ENCODE data around the gene LETMD1. TPM values are rescaled to one million over a fixed set of nuclear protein-coding genes. Genes with fewer than 3 reads are reported as not detected.

The LETMD1 gene
- total RNA-seq, 1 donor from 2014 or later, result 37.1 TPM

DNA sequence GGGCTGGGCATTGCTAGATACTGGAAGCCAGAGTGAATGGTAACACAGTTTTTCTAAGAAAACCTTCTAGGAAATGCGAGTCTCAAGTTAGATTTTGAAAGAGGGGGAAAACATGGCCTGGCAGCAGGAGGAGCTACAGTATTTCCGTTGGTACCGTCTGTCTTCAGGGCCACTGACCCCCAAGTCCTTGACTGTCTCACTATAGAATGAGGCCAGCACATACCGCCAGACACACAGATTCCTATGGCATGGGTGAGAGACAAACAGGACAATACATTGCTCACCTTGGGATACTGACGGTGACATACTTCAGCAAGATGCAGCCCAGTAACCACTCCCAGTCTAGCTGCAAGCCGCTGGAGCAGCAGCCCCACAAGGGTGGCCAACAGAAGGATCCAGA, 43.6 kb upstream of the LETMD1 start:
- H3K4me3 Mint-ChIP-seq (ENCODE audit: unreplicated experiment), result no peak overlapping the region

DNA sequence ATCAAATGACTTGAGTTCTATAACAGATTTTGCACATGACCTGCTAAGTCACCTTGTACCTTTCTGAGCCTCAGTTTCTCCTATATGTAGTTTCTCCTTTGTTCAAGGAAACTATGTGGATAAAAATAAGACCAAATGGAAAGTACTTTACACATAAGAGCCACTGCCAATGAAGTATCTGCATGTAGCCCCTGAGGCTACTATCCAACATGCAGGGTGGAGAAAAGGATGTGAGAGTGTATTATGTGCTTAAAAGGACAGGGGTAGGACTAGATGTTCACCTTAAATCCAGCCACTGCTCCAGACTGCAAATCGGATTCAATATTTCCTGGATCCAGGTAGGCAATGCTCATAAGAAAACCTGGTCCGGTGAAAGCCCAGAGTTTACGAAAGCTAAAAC, 43.1 kb upstream of the LETMD1 start:
- peaks cover 5% of the 10 kb centered on the region for H3K4me1 Mint-ChIP-seq (ENCODE audit: low read depth, unreplicated experiment)
- H3K4me3 Mint-ChIP-seq (ENCODE audit: unreplicated experiment), result no peak overlapping the region
- no peaks in the 10 kb centered on the region for H3K36me3 Mint-ChIP-seq (ENCODE audit: unreplicated experiment)
- DNase-seq, result no peak
- no peak overlapping the region for H3K27ac Mint-ChIP-seq (ENCODE audit: unreplicated experiment)
- H3K27me3 Mint-ChIP-seq (ENCODE audit: unreplicated experiment), result no peaks in the 10 kb centered on the region
- TF ChIP-seq, protein P1, sequence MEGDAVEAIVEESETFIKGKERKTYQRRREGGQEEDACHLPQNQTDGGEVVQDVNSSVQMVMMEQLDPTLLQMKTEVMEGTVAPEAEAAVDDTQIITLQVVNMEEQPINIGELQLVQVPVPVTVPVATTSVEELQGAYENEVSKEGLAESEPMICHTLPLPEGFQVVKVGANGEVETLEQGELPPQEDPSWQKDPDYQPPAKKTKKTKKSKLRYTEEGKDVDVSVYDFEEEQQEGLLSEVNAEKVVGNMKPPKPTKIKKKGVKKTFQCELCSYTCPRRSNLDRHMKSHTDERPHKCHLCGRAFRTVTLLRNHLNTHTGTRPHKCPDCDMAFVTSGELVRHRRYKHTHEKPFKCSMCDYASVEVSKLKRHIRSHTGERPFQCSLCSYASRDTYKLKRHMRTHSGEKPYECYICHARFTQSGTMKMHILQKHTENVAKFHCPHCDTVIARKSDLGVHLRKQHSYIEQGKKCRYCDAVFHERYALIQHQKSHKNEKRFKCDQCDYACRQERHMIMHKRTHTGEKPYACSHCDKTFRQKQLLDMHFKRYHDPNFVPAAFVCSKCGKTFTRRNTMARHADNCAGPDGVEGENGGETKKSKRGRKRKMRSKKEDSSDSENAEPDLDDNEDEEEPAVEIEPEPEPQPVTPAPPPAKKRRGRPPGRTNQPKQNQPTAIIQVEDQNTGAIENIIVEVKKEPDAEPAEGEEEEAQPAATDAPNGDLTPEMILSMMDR (IDR thresholded peaks at IDR 0.05; ENCODE audit: partially characterized antibody, unreplicated experiment), result no peak
- no peaks in the 10 kb centered on the region for H3K9me3 Mint-ChIP-seq (ENCODE audit: unreplicated experiment)

More for the DNA sequence above, 43.6 kb upstream of the LETMD1 start:
- Mint-ChIP-seq H3K27me3 (ENCODE audit: unreplicated experiment) (no peaks in the 10 kb centered on the region), H3K36me3 (ENCODE audit: unreplicated experiment) (no peaks in the 10 kb centered on the region), H3K27ac (ENCODE audit: unreplicated experiment) (no peak overlapping the region), H3K4me1 (ENCODE audit: low read depth, unreplicated experiment) (peaks cover 5% of the 10 kb centered on the region), H3K9me3 (ENCODE audit: unreplicated experiment) (no peaks in the 10 kb centered on the region)
- no peak for DNase-seq
- TF ChIP-seq, protein P1 (IDR thresholded peaks at IDR 0.05; ENCODE audit: partially characterized antibody, unreplicated experiment), result no peak

DNA sequence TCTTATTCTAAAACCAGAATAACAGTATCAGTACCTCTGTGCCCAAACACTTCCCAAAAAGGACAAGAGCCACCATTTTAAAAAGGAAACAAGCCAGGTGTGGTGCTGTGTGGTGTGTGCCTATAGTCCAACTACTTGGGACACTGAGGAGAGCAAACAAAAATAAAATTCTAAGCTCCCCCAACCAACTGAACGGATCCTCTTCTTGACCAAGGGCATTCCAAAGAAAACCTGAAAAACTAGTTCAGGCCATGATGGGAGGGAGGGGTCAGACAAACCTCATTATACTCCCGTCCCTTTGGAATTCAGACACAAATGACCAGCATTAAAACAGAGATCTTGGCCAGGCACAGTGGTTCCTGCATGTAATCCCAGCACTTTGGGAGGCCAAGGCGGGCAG, 42.5 kb upstream of the LETMD1 start:
- H3K4me3 Mint-ChIP-seq (ENCODE audit: unreplicated experiment), result no peak overlapping the region
- no peaks in the 10 kb centered on the region for H3K36me3 Mint-ChIP-seq (ENCODE audit: unreplicated experiment)
- TF ChIP-seq, protein P1 (IDR thresholded peaks at IDR 0.05; ENCODE audit: partially characterized antibody, unreplicated experiment), result no peak
- H3K4me1 Mint-ChIP-seq (ENCODE audit: low read depth, unreplicated experiment), result peaks cover 7% of the 10 kb centered on the region
- no peak overlapping the region for H3K27ac Mint-ChIP-seq (ENCODE audit: unreplicated experiment)
- no peak for DNase-seq
- H3K9me3 Mint-ChIP-seq (ENCODE audit: unreplicated experiment), result no peaks in the 10 kb centered on the region
- H3K27me3 Mint-ChIP-seq (ENCODE audit: unreplicated experiment), result no peaks in the 10 kb centered on the region

DNA sequence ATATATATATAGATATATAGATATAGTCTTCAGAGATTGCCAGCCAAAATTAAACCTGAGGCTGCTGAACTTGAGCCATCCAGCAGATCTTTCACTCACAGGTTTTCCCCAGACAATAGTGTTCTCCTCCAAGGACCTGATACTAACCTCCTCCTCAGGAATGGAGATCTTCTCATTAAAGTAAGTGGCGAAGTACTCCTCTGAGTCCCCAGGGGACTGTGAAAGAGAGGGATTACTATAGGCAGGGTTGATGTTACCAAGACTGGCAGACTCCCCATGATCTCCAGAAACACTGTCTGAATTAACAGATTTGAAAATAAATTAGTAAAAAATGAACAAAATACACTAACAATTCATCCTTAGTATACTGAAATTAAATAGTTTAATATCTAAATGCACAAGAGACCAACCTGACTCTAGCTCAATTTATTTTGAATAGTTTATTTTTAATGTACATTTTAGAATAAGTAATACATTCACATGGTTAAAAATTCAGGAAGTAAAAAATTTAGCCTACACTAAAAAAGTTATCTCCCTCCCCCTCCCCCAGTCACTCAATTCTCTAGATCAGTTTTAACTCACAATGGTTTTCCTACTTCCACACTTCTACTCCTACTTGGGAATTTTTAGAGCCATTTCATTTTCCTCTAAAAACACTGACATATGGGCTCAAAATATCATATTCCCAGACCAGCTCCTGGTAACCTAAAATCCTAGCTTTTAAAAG, 39.6 kb upstream of the LETMD1 start:
- no peak overlapping the region for H3K27ac Mint-ChIP-seq (ENCODE audit: unreplicated experiment)
- peaks cover 20% of the 10 kb centered on the region for H3K4me1 Mint-ChIP-seq (ENCODE audit: low read depth, unreplicated experiment)
- DNase-seq, result no peak
- H3K9me3 Mint-ChIP-seq (ENCODE audit: unreplicated experiment), result no peaks in the 10 kb centered on the region
- H3K27me3 Mint-ChIP-seq (ENCODE audit: unreplicated experiment), result no peaks in the 10 kb centered on the region
- H3K36me3 Mint-ChIP-seq (ENCODE audit: unreplicated experiment), result no peaks in the 10 kb centered on the region
- no peak overlapping the region for H3K4me3 Mint-ChIP-seq (ENCODE audit: unreplicated experiment)
- TF ChIP-seq, protein P1 (IDR thresholded peaks at IDR 0.05; ENCODE audit: partially characterized antibody, unreplicated experiment), result no peak

DNA sequence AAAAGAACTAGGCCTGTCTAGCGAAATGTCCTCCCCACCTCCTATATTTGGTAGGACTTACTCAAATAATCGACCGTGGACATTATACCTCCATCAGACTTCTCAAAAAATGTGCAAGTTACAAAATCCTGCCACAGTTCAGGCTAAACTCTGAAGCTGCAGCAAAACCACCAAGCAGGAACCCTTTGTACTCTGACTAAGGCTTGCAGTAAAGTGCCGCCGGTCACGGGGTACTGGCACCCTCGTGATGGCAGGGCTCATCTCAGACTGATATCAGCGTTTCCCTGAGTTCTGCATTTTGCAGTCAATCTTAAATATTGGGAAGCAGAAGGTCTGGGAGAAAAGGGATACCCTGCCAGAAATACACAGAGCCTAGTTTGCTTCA, 39.1 kb upstream of the LETMD1 start:
- Mint-ChIP-seq H3K4me1 (ENCODE audit: low read depth, unreplicated experiment) (peaks cover 20% of the 10 kb centered on the region), H3K4me3 (ENCODE audit: unreplicated experiment) (no peak overlapping the region), H3K27ac (ENCODE audit: unreplicated experiment) (no peak overlapping the region), H3K9me3 (ENCODE audit: unreplicated experiment) (no peaks in the 10 kb centered on the region), H3K36me3 (ENCODE audit: unreplicated experiment) (no peaks in the 10 kb centered on the region), H3K27me3 (ENCODE audit: unreplicated experiment) (no peaks in the 10 kb centered on the region)
- TF ChIP-seq, protein P1 (IDR thresholded peaks at IDR 0.05; ENCODE audit: partially characterized antibody, unreplicated experiment), result no peak
- no peak for DNase-seq
